ENCODE results near the gene CIB4. TPM values are rescaled to one million over a fixed set of nuclear protein-coding genes. Genes with fewer than 3 reads are reported as not detected.

The CIB4 gene
- total and polyA plus RNA-seq, 2 of the 13 experiments (the other 11 are each of a cell fraction or from before 2014, with no cell fraction given): not detected

DNA sequence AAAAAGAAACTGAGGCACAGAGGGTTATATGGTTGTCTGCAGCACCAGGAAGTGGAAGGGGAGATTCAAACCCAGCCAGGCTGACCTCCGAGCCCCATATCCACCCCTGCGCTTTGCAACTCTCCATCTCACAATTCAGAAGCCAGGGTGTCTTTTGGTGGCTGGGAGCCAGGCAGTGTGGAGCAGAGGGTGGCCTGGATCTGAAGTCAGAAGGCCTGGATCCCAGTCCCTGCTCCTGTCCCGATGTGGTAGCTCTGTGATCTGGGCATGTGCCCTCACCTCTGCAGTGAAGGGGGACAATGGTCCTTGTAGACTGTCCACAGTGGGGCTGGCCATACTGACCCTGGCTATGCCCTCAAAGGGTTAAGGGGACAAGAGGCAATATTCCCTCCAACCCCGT, 57.0 kb downstream of the CIB4 start (continued):
- TF ChIP-seq, protein P1, sequence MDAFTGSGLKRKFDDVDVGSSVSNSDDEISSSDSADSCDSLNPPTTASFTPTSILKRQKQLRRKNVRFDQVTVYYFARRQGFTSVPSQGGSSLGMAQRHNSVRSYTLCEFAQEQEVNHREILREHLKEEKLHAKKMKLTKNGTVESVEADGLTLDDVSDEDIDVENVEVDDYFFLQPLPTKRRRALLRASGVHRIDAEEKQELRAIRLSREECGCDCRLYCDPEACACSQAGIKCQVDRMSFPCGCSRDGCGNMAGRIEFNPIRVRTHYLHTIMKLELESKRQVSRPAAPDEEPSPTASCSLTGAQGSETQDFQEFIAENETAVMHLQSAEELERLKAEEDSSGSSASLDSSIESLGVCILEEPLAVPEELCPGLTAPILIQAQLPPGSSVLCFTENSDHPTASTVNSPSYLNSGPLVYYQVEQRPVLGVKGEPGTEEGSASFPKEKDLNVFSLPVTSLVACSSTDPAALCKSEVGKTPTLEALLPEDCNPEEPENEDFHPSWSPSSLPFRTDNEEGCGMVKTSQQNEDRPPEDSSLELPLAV (CRISPR knock-in tag; conservative IDR thresholded peaks at IDR 0.05; ENCODE audit: low read depth): no peak
- TF ChIP-seq MAFF (IDR thresholded peaks at IDR 0.05; ENCODE audit: low read depth, low read length): no peak
- TF ChIP-seq MED13 (CRISPR knock-in tag; IDR thresholded peaks at IDR 0.05): no peak
- no peak for TF ChIP-seq SIN3A (IDR thresholded peaks at IDR 0.05; ENCODE audit: borderline replicate concordance, low read depth, low read length)
- no peak for TF ChIP-seq POLR2AphosphoS5 (IDR thresholded peaks at IDR 0.05; ENCODE audit: low read depth, low read length)
- TF ChIP-seq, protein P2, sequence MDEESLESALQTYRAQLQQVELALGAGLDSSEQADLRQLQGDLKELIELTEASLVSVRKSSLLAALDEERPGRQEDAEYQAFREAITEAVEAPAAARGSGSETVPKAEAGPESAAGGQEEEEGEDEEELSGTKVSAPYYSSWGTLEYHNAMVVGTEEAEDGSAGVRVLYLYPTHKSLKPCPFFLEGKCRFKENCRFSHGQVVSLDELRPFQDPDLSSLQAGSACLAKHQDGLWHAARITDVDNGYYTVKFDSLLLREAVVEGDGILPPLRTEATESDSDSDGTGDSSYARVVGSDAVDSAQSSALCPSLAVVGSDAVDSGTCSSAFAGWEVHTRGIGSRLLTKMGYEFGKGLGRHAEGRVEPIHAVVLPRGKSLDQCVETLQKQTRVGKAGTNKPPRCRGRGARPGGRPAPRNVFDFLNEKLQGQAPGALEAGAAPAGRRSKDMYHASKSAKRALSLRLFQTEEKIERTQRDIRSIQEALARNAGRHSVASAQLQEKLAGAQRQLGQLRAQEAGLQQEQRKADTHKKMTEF (CRISPR knock-in tag; IDR thresholded peaks at IDR 0.05): no peak
- TF ChIP-seq CENPX (CRISPR knock-in tag; IDR thresholded peaks at IDR 0.05): no peak
- TF ChIP-seq TP53 (CRISPR knock-in tag; conservative IDR thresholded peaks at IDR 0.05): no peak
- TF ChIP-seq, protein P3, sequence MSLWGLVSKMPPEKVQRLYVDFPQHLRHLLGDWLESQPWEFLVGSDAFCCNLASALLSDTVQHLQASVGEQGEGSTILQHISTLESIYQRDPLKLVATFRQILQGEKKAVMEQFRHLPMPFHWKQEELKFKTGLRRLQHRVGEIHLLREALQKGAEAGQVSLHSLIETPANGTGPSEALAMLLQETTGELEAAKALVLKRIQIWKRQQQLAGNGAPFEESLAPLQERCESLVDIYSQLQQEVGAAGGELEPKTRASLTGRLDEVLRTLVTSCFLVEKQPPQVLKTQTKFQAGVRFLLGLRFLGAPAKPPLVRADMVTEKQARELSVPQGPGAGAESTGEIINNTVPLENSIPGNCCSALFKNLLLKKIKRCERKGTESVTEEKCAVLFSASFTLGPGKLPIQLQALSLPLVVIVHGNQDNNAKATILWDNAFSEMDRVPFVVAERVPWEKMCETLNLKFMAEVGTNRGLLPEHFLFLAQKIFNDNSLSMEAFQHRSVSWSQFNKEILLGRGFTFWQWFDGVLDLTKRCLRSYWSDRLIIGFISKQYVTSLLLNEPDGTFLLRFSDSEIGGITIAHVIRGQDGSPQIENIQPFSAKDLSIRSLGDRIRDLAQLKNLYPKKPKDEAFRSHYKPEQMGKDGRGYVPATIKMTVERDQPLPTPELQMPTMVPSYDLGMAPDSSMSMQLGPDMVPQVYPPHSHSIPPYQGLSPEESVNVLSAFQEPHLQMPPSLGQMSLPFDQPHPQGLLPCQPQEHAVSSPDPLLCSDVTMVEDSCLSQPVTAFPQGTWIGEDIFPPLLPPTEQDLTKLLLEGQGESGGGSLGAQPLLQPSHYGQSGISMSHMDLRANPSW (CRISPR knock-in tag; IDR thresholded peaks at IDR 0.05; ENCODE audit: borderline replicate concordance): no peak

All from HepG2 (cell line).